ENCODE results near the gene RANBP9. TPM values are rescaled to one million over a fixed set of nuclear protein-coding genes. Genes with fewer than 3 reads are reported as not detected.

Gene RANBP9
- total and polyA plus RNA-seq, 2 experiments from 2014 or later, result 32.3 to 42.4 TPM

- H3K4me1 ChIP-seq (ENCODE audit: low read depth), result peaks cover 10% of the 10 kb centered on the region
- H3K4me3 ChIP-seq, result no peak overlapping the region
- H3K36me3 ChIP-seq, result no peaks in the 10 kb centered on the region
- no peak overlapping the region for H3K27ac ChIP-seq
- no peak for TF ChIP-seq CTCF (IDR thresholded peaks at IDR 0.05; ENCODE audit: low read depth, low read length)
- no peaks in the 10 kb centered on the region for H3K27me3 ChIP-seq
- no peaks in the 10 kb centered on the region for H3K9me3 ChIP-seq (ENCODE audit: low read depth)
- no peak for DNase-seq (ENCODE audit: low read depth in 1 of 2, low spot score in 1 of 2)
Observed at GRCh38 chr6:13689511-13690256, 22.0 kb downstream of the RANBP9 start.

DNA sequence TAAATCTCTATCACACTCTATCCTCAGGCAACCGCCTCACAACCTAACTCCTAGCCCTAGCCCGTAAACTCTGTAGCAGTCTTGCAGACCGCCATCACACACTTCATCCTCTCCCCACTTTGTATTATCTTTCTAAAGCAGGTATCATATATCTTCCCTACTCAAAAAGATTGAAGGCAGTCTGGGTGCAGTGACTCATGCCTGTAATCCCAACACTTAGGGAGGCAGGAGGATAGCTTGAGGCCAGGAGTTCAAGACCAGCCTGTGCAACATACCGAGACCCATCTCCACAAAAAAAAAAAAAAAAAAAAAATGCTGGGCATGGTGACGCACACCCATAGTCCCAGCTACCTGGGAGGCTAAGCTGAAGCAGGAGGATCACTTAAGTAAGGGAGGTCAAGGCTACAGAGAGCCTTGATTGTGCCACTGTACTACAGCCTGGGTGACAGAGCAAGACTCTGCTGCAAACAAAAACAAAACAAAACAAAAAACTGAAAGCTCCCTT, 22.9 kb downstream of the RANBP9 start:
- Histone ChIP-seq H3K27me3 (no peaks in the 10 kb centered on the region), H3K4me1 (ENCODE audit: low read depth) (peaks cover 7% of the 10 kb centered on the region), H3K27ac (peak overlapping the region; percentile 60), H3K36me3 (no peaks in the 10 kb centered on the region), H3K9me3 (ENCODE audit: low read depth) (no peaks in the 10 kb centered on the region), H3K4me3 (no peak overlapping the region)
- DNase-seq (ENCODE audit: low read depth in 1 of 2, low spot score in 1 of 2), result no peak
- TF ChIP-seq CTCF (IDR thresholded peaks at IDR 0.05; ENCODE audit: low read depth, low read length), result no peak

- DNase-seq (ENCODE audit: low read depth in 1 of 2, low spot score in 1 of 2), result no peak
- no peak for TF ChIP-seq CTCF (IDR thresholded peaks at IDR 0.05; ENCODE audit: low read depth, low read length)
- H3K9me3 ChIP-seq (ENCODE audit: low read depth), result no peaks in the 10 kb centered on the region
- peak overlapping the region; percentile 60 for H3K27ac ChIP-seq
- peaks cover 11% of the 10 kb centered on the region for H3K4me1 ChIP-seq (ENCODE audit: low read depth)
- H3K36me3 ChIP-seq, result no peaks in the 10 kb centered on the region
- no peaks in the 10 kb centered on the region for H3K27me3 ChIP-seq
- H3K4me3 ChIP-seq, result no peak overlapping the region
Observed at GRCh38 chr6:13687917-13688351, 23.7 kb downstream of the RANBP9 start.

DNA sequence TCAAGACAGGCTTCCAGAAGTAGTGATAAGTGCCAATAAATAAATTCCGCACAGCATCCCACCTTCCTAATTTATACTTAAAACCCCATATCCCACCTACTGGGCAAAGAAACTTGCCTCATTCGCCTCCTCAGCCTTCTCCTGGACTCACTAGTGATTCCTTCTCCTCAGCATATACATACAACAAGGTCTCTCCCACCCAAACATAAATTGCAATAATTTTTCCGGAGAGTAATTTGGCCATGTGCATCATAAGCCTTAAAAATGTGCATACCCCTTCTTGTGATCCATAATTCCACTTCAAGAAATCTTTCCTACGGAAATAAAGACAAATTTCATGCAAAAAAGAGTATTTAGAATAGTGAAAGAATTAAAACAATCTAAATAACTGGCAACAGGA, 26.8 kb downstream of the RANBP9 start:
- H3K36me3 ChIP-seq, result no peaks in the 10 kb centered on the region
- DNase-seq (ENCODE audit: low read depth in 1 of 2, low spot score in 1 of 2), result no peak
- no peak for TF ChIP-seq CTCF (IDR thresholded peaks at IDR 0.05; ENCODE audit: low read depth, low read length)
- H3K27me3 ChIP-seq, result no peaks in the 10 kb centered on the region
- no peak overlapping the region for H3K27ac ChIP-seq
- H3K9me3 ChIP-seq (ENCODE audit: low read depth), result no peaks in the 10 kb centered on the region
- no peak overlapping the region for H3K4me3 ChIP-seq
- H3K4me1 ChIP-seq (ENCODE audit: low read depth), result peaks cover 11% of the 10 kb centered on the region

- no peak for TF ChIP-seq CTCF (IDR thresholded peaks at IDR 0.05; ENCODE audit: low read depth, low read length)
- Histone ChIP-seq H3K27me3 (no peaks in the 10 kb centered on the region), H3K27ac (no peak overlapping the region), H3K4me1 (ENCODE audit: low read depth) (peaks cover 8% of the 10 kb centered on the region), H3K36me3 (no peaks in the 10 kb centered on the region), H3K9me3 (ENCODE audit: low read depth) (no peaks in the 10 kb centered on the region), H3K4me3 (no peak overlapping the region)
- no peak for DNase-seq (ENCODE audit: low read depth in 1 of 2, low spot score in 1 of 2)
Observed at GRCh38 chr6:13683038-13683437, 28.6 kb downstream of the RANBP9 start.
